ENCODE data around the gene GAB3. TPM values are rescaled to one million over a fixed set of nuclear protein-coding genes. Genes with fewer than 3 reads are reported as not detected.

Gene GAB3
- total RNA-seq, 1 donor from 2014 or later: 5.7 TPM

GRCh38 chrX:154780968-154781367 lies 30.1 kb upstream of the GAB3 start:
- peaks cover 7 to 23% (median 19%) of the 10 kb centered on the region in 3 donors for H3K36me3 ChIP-seq (ENCODE audit: control insufficient read depth in 3 of 3, insufficient read depth in 3 of 3, low read length in 3 of 3)
- H3K9ac ChIP-seq (ENCODE audit: low read depth in 1 of 3, low read length in 3 of 3): no peak overlapping the region
- H3K9me3 ChIP-seq (ENCODE audit: control insufficient read depth in 3 of 3, low read length in 3 of 3): no peaks in the 10 kb centered on the region
- no peak overlapping the region for H3K27ac ChIP-seq (ENCODE audit: low read depth, low read length)
- no peak overlapping the region for H3K4me3 ChIP-seq (ENCODE audit: low read length in 3 of 3)
- no peaks in the 10 kb centered on the region for H3K4me1 ChIP-seq (ENCODE audit: control insufficient read depth in 3 of 3, insufficient read depth in 3 of 3, low read length in 3 of 3)
- no peaks in the 10 kb centered on the region for H3K27me3 ChIP-seq (ENCODE audit: control insufficient read depth in 3 of 3, insufficient read depth in 3 of 3, low read length in 3 of 3)

- no peaks in the 10 kb centered on the region for H3K9me3 ChIP-seq (ENCODE audit: control insufficient read depth in 3 of 3, low read length in 3 of 3)
- H3K27me3 ChIP-seq (ENCODE audit: control insufficient read depth in 3 of 3, insufficient read depth in 3 of 3, low read length in 3 of 3): no peaks in the 10 kb centered on the region
- H3K4me3 ChIP-seq (ENCODE audit: low read length in 3 of 3): no peak overlapping the region
- no peaks in the 10 kb centered on the region for H3K4me1 ChIP-seq (ENCODE audit: control insufficient read depth in 3 of 3, insufficient read depth in 3 of 3, low read length in 3 of 3)
- peaks cover 21 to 37% (median 31%) of the 10 kb centered on the region in 3 donors for H3K36me3 ChIP-seq (ENCODE audit: control insufficient read depth in 3 of 3, insufficient read depth in 3 of 3, low read length in 3 of 3)
- no peak overlapping the region for H3K9ac ChIP-seq (ENCODE audit: low read depth in 1 of 3, low read length in 3 of 3)
- H3K27ac ChIP-seq (ENCODE audit: low read depth, low read length): no peak overlapping the region
Measured at GRCh38 chrX:154779261-154779660, 28.4 kb upstream of the GAB3 start.

GRCh38 chrX:154776753-154777152 lies 25.9 kb upstream of the GAB3 start:
- H3K9ac ChIP-seq (ENCODE audit: low read depth in 1 of 3, low read length in 3 of 3): no peak overlapping the region
- H3K27me3 ChIP-seq (ENCODE audit: control insufficient read depth in 3 of 3, insufficient read depth in 3 of 3, low read length in 3 of 3): no peaks in the 10 kb centered on the region
- H3K36me3 ChIP-seq (ENCODE audit: control insufficient read depth in 3 of 3, insufficient read depth in 3 of 3, low read length in 3 of 3): peaks cover 26 to 45% (median 36%) of the 10 kb centered on the region in 3 donors
- no peaks in the 10 kb centered on the region for H3K4me1 ChIP-seq (ENCODE audit: control insufficient read depth in 3 of 3, insufficient read depth in 3 of 3, low read length in 3 of 3)
- H3K27ac ChIP-seq (ENCODE audit: low read depth, low read length): no peak overlapping the region
- no peak overlapping the region for H3K4me3 ChIP-seq (ENCODE audit: low read length in 3 of 3)
- no peaks in the 10 kb centered on the region for H3K9me3 ChIP-seq (ENCODE audit: control insufficient read depth in 3 of 3, low read length in 3 of 3)

GRCh38 chrX:154775419-154776349 lies 24.8 kb upstream of the GAB3 start:
- H3K4me1 ChIP-seq (ENCODE audit: control insufficient read depth in 3 of 3, insufficient read depth in 3 of 3, low read length in 3 of 3): no peaks in the 10 kb centered on the region
- no peaks in the 10 kb centered on the region for H3K27me3 ChIP-seq (ENCODE audit: control insufficient read depth in 3 of 3, insufficient read depth in 3 of 3, low read length in 3 of 3)
- H3K4me3 ChIP-seq (ENCODE audit: low read length in 3 of 3): no peak overlapping the region
- H3K9me3 ChIP-seq (ENCODE audit: control insufficient read depth in 3 of 3, low read length in 3 of 3): no peaks in the 10 kb centered on the region
- no peak overlapping the region for H3K27ac ChIP-seq (ENCODE audit: low read depth, low read length)
- no peak overlapping the region for H3K9ac ChIP-seq (ENCODE audit: low read depth in 1 of 3, low read length in 3 of 3)
- peaks cover 26 to 42% (median 33%) of the 10 kb centered on the region in 3 donors for H3K36me3 ChIP-seq (ENCODE audit: control insufficient read depth in 3 of 3, insufficient read depth in 3 of 3, low read length in 3 of 3)

GRCh38 chrX:154774622-154775021 lies 23.7 kb upstream of the GAB3 start:
- no peaks in the 10 kb centered on the region for H3K9me3 ChIP-seq (ENCODE audit: control insufficient read depth in 3 of 3, low read length in 3 of 3)
- no peak overlapping the region for H3K9ac ChIP-seq (ENCODE audit: low read depth in 1 of 3, low read length in 3 of 3)
- H3K27me3 ChIP-seq (ENCODE audit: control insufficient read depth in 3 of 3, insufficient read depth in 3 of 3, low read length in 3 of 3): no peaks in the 10 kb centered on the region
- H3K4me1 ChIP-seq (ENCODE audit: control insufficient read depth in 3 of 3, insufficient read depth in 3 of 3, low read length in 3 of 3): no peaks in the 10 kb centered on the region
- H3K4me3 ChIP-seq (ENCODE audit: low read length in 3 of 3): no peak overlapping the region
- no peak overlapping the region for H3K27ac ChIP-seq (ENCODE audit: low read depth, low read length)
- peaks cover 30 to 44% (median 37%) of the 10 kb centered on the region in 3 donors for H3K36me3 ChIP-seq (ENCODE audit: control insufficient read depth in 3 of 3, insufficient read depth in 3 of 3, low read length in 3 of 3)

- H3K4me1 ChIP-seq (ENCODE audit: control insufficient read depth in 3 of 3, insufficient read depth in 3 of 3, low read length in 3 of 3): peaks cover 5 to 10% (median 8%) of the 10 kb centered on the region in 3 donors
- H3K27ac ChIP-seq (ENCODE audit: low read depth, low read length): peak within 1 kb of the TSS; percentile 46
- H3K9me3 ChIP-seq (ENCODE audit: control insufficient read depth in 3 of 3, low read length in 3 of 3): no peaks in the 10 kb centered on the region
- peaks cover 17 to 19% (median 18%) of the 10 kb centered on the region in 3 donors for H3K36me3 ChIP-seq (ENCODE audit: control insufficient read depth in 3 of 3, insufficient read depth in 3 of 3, low read length in 3 of 3)
- H3K4me3 ChIP-seq (ENCODE audit: low read length in 3 of 3): peak within 1 kb of the TSS; percentile 72 to 87 (median 74)
- no peaks in the 10 kb centered on the region for H3K27me3 ChIP-seq (ENCODE audit: control insufficient read depth in 3 of 3, insufficient read depth in 3 of 3, low read length in 3 of 3)
- H3K9ac ChIP-seq (ENCODE audit: low read depth in 1 of 3, low read length in 3 of 3): peak within 1 kb of the TSS; percentile 69 to 79 (median 72)
Measured at GRCh38 chrX:154762537-154763296, 11.8 kb upstream of the GAB3 start, which contains the start of gene DKC1. DKC1 (plus strand) TSS chrX:154762864; CDS start chrX:154762966, 102 bp downstream.

GRCh38 chrX:154761977-154762536 lies 11.2 kb upstream of the GAB3 start:
- Histone ChIP-seq H3K9me3 (ENCODE audit: control insufficient read depth in 3 of 3, low read length in 3 of 3) (no peaks in the 10 kb centered on the region), H3K4me1 (ENCODE audit: control insufficient read depth in 3 of 3, insufficient read depth in 3 of 3, low read length in 3 of 3) (peaks cover 5 to 10% (median 8%) of the 10 kb centered on the region in 3 donors), H3K9ac (ENCODE audit: low read depth in 1 of 3, low read length in 3 of 3) (peak overlapping the region; percentile 40 to 77 (median 45)), H3K27me3 (ENCODE audit: control insufficient read depth in 3 of 3, insufficient read depth in 3 of 3, low read length in 3 of 3) (no peaks in the 10 kb centered on the region), H3K4me3 (ENCODE audit: low read length in 3 of 3) (peak overlapping the region; percentile 72 to 87 (median 74)), H3K36me3 (ENCODE audit: control insufficient read depth in 3 of 3, insufficient read depth in 3 of 3, low read length in 3 of 3) (peaks cover 12 to 16% (median 15%) of the 10 kb centered on the region in 3 donors), H3K27ac (ENCODE audit: low read depth, low read length) (peak overlapping the region; percentile 46)

- Histone ChIP-seq H3K27me3 (ENCODE audit: control insufficient read depth in 3 of 3, insufficient read depth in 3 of 3, low read length in 3 of 3) (no peaks in the 10 kb centered on the region), H3K36me3 (ENCODE audit: control insufficient read depth in 3 of 3, insufficient read depth in 3 of 3, low read length in 3 of 3) (no peaks in the 10 kb centered on the region), H3K9me3 (ENCODE audit: control insufficient read depth in 3 of 3, low read length in 3 of 3) (no peaks in the 10 kb centered on the region), H3K9ac (ENCODE audit: low read depth in 1 of 3, low read length in 3 of 3) (no peak overlapping the region), H3K4me3 (ENCODE audit: low read length in 3 of 3) (no peak overlapping the region), H3K4me1 (ENCODE audit: control insufficient read depth in 3 of 3, insufficient read depth in 3 of 3, low read length in 3 of 3) (peaks cover 3 to 10% (median 8%) of the 10 kb centered on the region in 3 donors), H3K27ac (ENCODE audit: low read depth, low read length) (no peak overlapping the region)
Measured at GRCh38 chrX:154758696-154759095, 7.8 kb upstream of the GAB3 start.

- Histone ChIP-seq H3K36me3 (ENCODE audit: control insufficient read depth in 3 of 3, insufficient read depth in 3 of 3, low read length in 3 of 3) (no peaks in the 10 kb centered on the region), H3K9ac (ENCODE audit: low read depth in 1 of 3, low read length in 3 of 3) (no peak overlapping the region), H3K4me3 (ENCODE audit: low read length in 3 of 3) (peak overlapping the region; percentile 33 to 61 (median 42)), H3K9me3 (ENCODE audit: control insufficient read depth in 3 of 3, low read length in 3 of 3) (no peaks in the 10 kb centered on the region), H3K27ac (ENCODE audit: low read depth, low read length) (no peak overlapping the region), H3K27me3 (ENCODE audit: control insufficient read depth in 3 of 3, insufficient read depth in 3 of 3, low read length in 3 of 3) (peaks cover 0 to 4% (median 0%) of the 10 kb centered on the region in 3 donors), H3K4me1 (ENCODE audit: control insufficient read depth in 3 of 3, insufficient read depth in 3 of 3, low read length in 3 of 3) (peaks cover 5 to 10% (median 8%) of the 10 kb centered on the region in 3 donors)
Measured at GRCh38 chrX:154751669-154752271, 893 bp upstream of the GAB3 start.

All from skeletal muscle tissue (tissue), 4 donors.